SU-DHL-6 (cell line): Measurements from ENCODE around the gene MAGEB4.

Source experiments
- H2AFZ ChIP-seq: fragments of 200-600 bp; sonication (generic); 2 replicates; pipeline ENCODE4 v1.6.1; 2014; ENCODE audit warnings: low read depth, mild to moderate bottlenecking, moderate library complexity, mixed read lengths, antibody characterized with exemption, low read length; ENCODE audit not compliant: severe bottlenecking
- H3F3A ChIP-seq: fragments of 200-600 bp; shearing (Covaris generic); 2 replicates; pipeline ENCODE4 v1.6.0; 2016; ENCODE audit warnings: antibody characterized with exemption, mild to moderate bottlenecking; ENCODE audit not compliant: insufficient read depth
- H3K27ac ChIP-seq: fragments of 200-600 bp; sonication (generic); 2 replicates; pipeline ENCODE4 v1.5.1; 2016; ENCODE audit warnings: low read depth, mild to moderate bottlenecking, low read length, moderate library complexity, mixed read lengths
- H3K27me3 ChIP-seq: fragments of 200-600 bp; sonication (generic), shearing (Covaris generic); 2 replicates; pipeline ENCODE4 v1.6.0; 2014; ENCODE audit warnings: mild to moderate bottlenecking, low read length
- H3K36me3 ChIP-seq: fragments of 200-600 bp; sonication (generic); 2 replicates; pipeline ENCODE4 v1.6.1; 2014; ENCODE audit warnings: mild to moderate bottlenecking, low read length, mixed read lengths
- H3K4me2 ChIP-seq: fragments of 300-600, 200-600 bp; shearing (Covaris generic), sonication (generic); 2 replicates; pipeline ENCODE4 v1.6.0; 2014; ENCODE audit warnings: low read length, low read depth, mild to moderate bottlenecking; ENCODE audit not compliant: poor library complexity, severe bottlenecking
- H3K4me3 ChIP-seq: fragments of 200-600 bp; sonication (generic); 2 replicates; pipeline ENCODE4 v1.5.1; 2014; ENCODE audit warnings: antibody characterized with exemption, low read length, mild to moderate bottlenecking, mixed read lengths; ENCODE audit not compliant: insufficient read depth, poor library complexity, severe bottlenecking
- H3K79me2 ChIP-seq: fragments of 200-600 bp; sonication (generic); 2 replicates; pipeline ENCODE4 v1.6.1; 2014; ENCODE audit warnings: mild to moderate bottlenecking, low read length, moderate library complexity; ENCODE audit not compliant: insufficient read depth
- H3K9ac ChIP-seq: fragments of 200-600 bp; sonication (generic); 2 replicates; pipeline ENCODE4 v1.7.0; 2014; ENCODE audit warnings: mild to moderate bottlenecking, low read length
- H3K9me2 ChIP-seq: fragments of 200-600 bp; sonication (generic); replicated peaks from 2 replicates; pipeline ENCODE4 v1.6.1; 2014; ENCODE audit warnings: low read length; ENCODE audit not compliant: insufficient read depth
- H3K9me3 ChIP-seq: fragments of 200-600 bp; sonication (generic); 2 replicates; pipeline ENCODE4 v1.6.1; 2014; ENCODE audit warnings: low read length, mixed read lengths; ENCODE audit not compliant: insufficient read depth
- H4K20me1 ChIP-seq: fragments of 200-600 bp; sonication (generic); 2 replicates; pipeline ENCODE4 v1.6.1; 2014; ENCODE audit warnings: low read depth, mild to moderate bottlenecking, antibody characterized with exemption, low read length, moderate library complexity, mixed read lengths
- CTCF ChIP-seq: fragments of 200-600 bp; sonication (generic); IDR thresholded peaks from one replicate; pipeline ENCODE4 v1.5.1; 2017; ENCODE audit warnings: antibody characterized with exemption, mild to moderate bottlenecking, low read length, moderate library complexity; ENCODE audit not compliant: insufficient read depth, poor library complexity, severe bottlenecking
- EZH2phosphoT487 ChIP-seq: fragments of 200-600 bp; sonication (generic), shearing (Covaris generic); conservative IDR thresholded peaks from 2 replicates; pipeline ENCODE4 v1.6.1; 2018; ENCODE audit warnings: mild to moderate bottlenecking, antibody characterized with exemption, low read length, moderate library complexity, mixed read lengths

MAGEB4 gene

GRCh38 chrX:30282527-30282926, 40.7 kb downstream of the MAGEB4 start:
- Histone ChIP-seq H3K4me2 (no peak overlapping the region), H2AFZ (no peak overlapping the region), H3K9me3 (no peaks in the 10 kb centered on the region), H3K27ac (no peak overlapping the region), H3K36me3 (no peaks in the 10 kb centered on the region), H3K4me3 (no peak overlapping the region), H3K79me2 (no peaks in the 10 kb centered on the region), H3F3A (no peaks in the 10 kb centered on the region), H3K9ac (no peak overlapping the region), H4K20me1 (no peaks in the 10 kb centered on the region), H3K27me3 (no peaks in the 10 kb centered on the region), H3K9me2 (no peaks in the 10 kb centered on the region)
- TF ChIP-seq CTCF (no peak), EZH2phosphoT487 (no peak)

DNA sequence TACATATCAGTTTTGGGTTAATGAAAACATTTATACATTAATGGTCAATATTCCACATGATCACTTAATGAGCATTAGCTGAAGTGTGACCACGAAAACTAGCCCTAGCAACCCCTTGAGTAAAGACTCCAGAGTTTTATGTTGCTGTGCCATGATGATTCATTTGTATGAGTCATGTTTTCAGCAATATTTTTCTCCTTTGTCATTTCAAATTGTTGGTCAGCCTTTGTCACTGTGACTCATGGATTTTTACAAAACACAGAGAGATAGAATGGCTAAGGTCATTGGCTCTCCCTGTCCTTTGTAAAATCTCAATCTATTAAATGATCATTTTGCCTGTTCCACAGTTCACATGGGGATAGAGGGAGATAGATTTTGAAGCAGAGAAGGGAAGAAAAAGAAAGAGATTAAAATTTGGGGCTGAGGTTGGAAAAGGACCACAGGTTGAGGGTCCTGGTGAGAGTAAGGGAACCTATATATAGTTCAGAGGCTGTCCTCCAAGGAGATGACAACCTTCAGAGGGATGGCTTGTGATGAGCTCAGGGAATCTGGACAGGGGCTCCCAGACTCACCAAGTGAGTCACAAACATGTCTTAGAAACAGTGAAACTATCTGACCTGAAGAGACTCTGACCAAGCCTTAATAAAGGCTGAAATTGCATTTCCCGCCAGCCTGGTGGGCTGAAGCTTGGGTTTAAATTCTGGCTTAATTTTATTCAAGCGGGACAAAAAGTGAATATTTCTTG, 41.8 kb downstream of the MAGEB4 start:
- Histone ChIP-seq H3K4me2 (no peak overlapping the region), H3F3A (no peaks in the 10 kb centered on the region), H3K27me3 (no peaks in the 10 kb centered on the region), H3K79me2 (no peaks in the 10 kb centered on the region), H3K9ac (no peak overlapping the region), H3K9me3 (no peaks in the 10 kb centered on the region), H3K4me3 (no peak overlapping the region), H4K20me1 (no peaks in the 10 kb centered on the region), H3K36me3 (no peaks in the 10 kb centered on the region), H3K27ac (no peak overlapping the region), H3K9me2 (no peaks in the 10 kb centered on the region), H2AFZ (no peak overlapping the region)
- TF ChIP-seq CTCF (no peak), EZH2phosphoT487 (no peak)
